Activated naive CD8-positive, alpha-beta T cell (primary cell): ENCODE data around the gene OR52K1.

Source experiments
- H3K27ac Mint-ChIP-seq: one replicate; pipeline ENCODE4 v1.8.0; 2021; ENCODE audit warnings: mixed read lengths
- H3K27me3 Mint-ChIP-seq: one replicate; pipeline ENCODE4 v1.8.0; 2021; ENCODE audit warnings: mixed read lengths
- H3K36me3 Mint-ChIP-seq: one replicate; pipeline ENCODE4 v1.8.0; 2021; ENCODE audit warnings: mixed read lengths
- H3K4me1 Mint-ChIP-seq: one replicate; pipeline ENCODE4 v1.8.0; 2021; ENCODE audit warnings: low read depth, mixed read lengths
- H3K4me3 Mint-ChIP-seq: one replicate; pipeline ENCODE4 v1.8.0; 2021; ENCODE audit warnings: mild to moderate bottlenecking, mixed read lengths
- H3K9me3 Mint-ChIP-seq: one replicate; pipeline ENCODE4 v1.8.0; 2021; ENCODE audit warnings: low read depth, mixed read lengths

The OR52K1 gene

GRCh38 chr11:4482445-4482844 is at the start of gene OR52K1:
Gene OR52K1, plus strand, starts transcription at chr11:4482646. Its CDS starts 6,255 bp downstream, at chr11:4488901.
- Mint-ChIP-seq H3K27ac (no peak within 1 kb of the TSS), H3K4me1 (peaks cover 6% of the 10 kb centered on the region), H3K9me3 (no peaks in the 10 kb centered on the region), H3K4me3 (no peak within 1 kb of the TSS), H3K36me3 (no peaks in the 10 kb centered on the region), H3K27me3 (peaks cover 3% of the 10 kb centered on the region)

DNA sequence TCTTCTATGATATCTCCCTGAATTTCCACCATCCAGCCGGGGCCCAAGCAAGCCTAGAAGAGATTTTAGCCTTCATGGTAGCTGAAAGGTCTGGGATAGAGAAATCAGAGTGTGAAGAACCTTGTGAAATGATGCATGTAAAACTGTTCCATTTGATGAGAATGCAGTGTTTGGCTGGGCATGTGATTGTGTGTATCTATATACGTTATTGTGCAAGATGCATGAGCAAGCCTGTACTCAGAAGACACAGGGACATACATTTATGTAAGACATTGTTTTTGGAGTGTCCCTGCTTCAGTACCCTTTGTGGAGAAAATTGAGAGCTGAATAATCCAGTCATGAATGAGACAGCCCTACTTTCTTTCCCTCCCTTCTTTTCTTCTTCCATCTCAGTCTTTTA is 48.6 kb upstream of the OR52K1 start:
- H3K27ac Mint-ChIP-seq = no peak overlapping the region

GRCh38 chr11:4436411-4436810 is 46.0 kb upstream of the OR52K1 start:
- Mint-ChIP-seq H3K9me3 (peaks cover 1% of the 10 kb centered on the region), H3K36me3 (peaks cover 3% of the 10 kb centered on the region), H3K27me3 (peaks cover 11% of the 10 kb centered on the region), H3K4me1 (no peaks in the 10 kb centered on the region), H3K4me3 (no peak overlapping the region), H3K27ac (no peak overlapping the region)

More for the DNA sequence above, 48.6 kb upstream of the OR52K1 start:
- no peaks in the 10 kb centered on the region for H3K9me3 Mint-ChIP-seq
- H3K36me3 Mint-ChIP-seq = peaks cover under 1% of the 10 kb centered on the region
- H3K4me3 Mint-ChIP-seq = no peak overlapping the region
- H3K27me3 Mint-ChIP-seq = peaks cover 10% of the 10 kb centered on the region
- no peaks in the 10 kb centered on the region for H3K4me1 Mint-ChIP-seq

DNA sequence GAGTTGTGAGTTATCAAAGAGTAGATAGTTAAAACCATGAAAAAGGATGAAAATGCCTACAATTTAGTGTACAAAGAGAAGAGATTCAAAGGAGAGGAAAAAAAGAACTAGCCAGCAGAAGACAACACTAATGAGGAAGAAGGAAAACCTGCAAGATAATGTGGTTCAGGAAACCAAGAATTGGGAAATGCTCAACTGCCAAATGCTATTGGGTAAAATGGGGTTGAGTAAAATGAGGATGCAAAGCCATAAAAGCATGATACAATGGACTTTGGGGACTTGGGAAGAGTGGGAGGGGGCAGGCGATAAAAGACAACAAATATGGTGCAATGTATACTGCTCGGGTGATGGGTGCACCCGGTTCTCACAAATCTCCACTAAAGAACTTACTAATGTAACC is 40.9 kb upstream of the OR52K1 start:
- Mint-ChIP-seq H3K36me3 (peaks cover 3% of the 10 kb centered on the region), H3K9me3 (peaks cover 3% of the 10 kb centered on the region), H3K4me3 (no peak overlapping the region), H3K4me1 (no peaks in the 10 kb centered on the region), H3K27me3 (peaks cover 9% of the 10 kb centered on the region), H3K27ac (no peak overlapping the region)

GRCh38 chr11:4443232-4443891 is 39.1 kb upstream of the OR52K1 start:
- no peaks in the 10 kb centered on the region for H3K4me1 Mint-ChIP-seq
- no peak overlapping the region for H3K27ac Mint-ChIP-seq
- H3K27me3 Mint-ChIP-seq = peaks cover 7% of the 10 kb centered on the region
- H3K4me3 Mint-ChIP-seq = no peak overlapping the region
- H3K36me3 Mint-ChIP-seq = peaks cover 3% of the 10 kb centered on the region
- H3K9me3 Mint-ChIP-seq = peaks cover 3% of the 10 kb centered on the region

DNA sequence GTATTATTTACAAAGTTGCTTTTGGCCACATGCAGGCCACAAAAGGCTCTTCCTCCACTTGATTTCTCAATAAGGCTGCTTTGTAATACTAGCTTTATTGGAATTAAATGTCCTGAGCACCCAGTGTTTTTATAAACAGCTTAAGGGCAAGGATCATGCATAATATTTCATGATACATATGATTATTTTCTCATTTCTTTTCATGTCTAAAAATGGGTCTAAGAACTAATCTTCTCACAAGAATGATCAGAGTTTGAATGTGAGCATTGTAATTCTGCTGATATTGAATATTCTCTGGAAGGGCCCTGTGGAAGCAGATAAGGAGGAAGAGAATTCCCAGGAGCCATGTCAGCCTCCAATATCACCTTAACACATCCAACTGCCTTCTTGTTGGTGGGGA is 33.5 kb upstream of the OR52K1 start, which contains the start of gene OR52K2:
TSS of gene OR52K2 (plus strand) at position 301 of the 400 bp plus-strand sequence. CDS start at position 346, 45 bp downstream.
- H3K9me3 Mint-ChIP-seq = no peaks in the 10 kb centered on the region
- no peaks in the 10 kb centered on the region for H3K4me1 Mint-ChIP-seq
- H3K27me3 Mint-ChIP-seq = peaks cover 4% of the 10 kb centered on the region
- H3K27ac Mint-ChIP-seq = no peak within 1 kb of the TSS
- H3K4me3 Mint-ChIP-seq = no peak within 1 kb of the TSS
- no peaks in the 10 kb centered on the region for H3K36me3 Mint-ChIP-seq

- H3K4me3 Mint-ChIP-seq = no peak overlapping the region
- no peak overlapping the region for H3K27ac Mint-ChIP-seq
- H3K9me3 Mint-ChIP-seq = peaks cover 4% of the 10 kb centered on the region
- peaks cover 7% of the 10 kb centered on the region for H3K27me3 Mint-ChIP-seq
- peaks cover 2% of the 10 kb centered on the region for H3K36me3 Mint-ChIP-seq
- no peaks in the 10 kb centered on the region for H3K4me1 Mint-ChIP-seq
These were observed 29.3 kb upstream of the OR52K1 start for GRCh38 chr11:4453118-4453517.

DNA sequence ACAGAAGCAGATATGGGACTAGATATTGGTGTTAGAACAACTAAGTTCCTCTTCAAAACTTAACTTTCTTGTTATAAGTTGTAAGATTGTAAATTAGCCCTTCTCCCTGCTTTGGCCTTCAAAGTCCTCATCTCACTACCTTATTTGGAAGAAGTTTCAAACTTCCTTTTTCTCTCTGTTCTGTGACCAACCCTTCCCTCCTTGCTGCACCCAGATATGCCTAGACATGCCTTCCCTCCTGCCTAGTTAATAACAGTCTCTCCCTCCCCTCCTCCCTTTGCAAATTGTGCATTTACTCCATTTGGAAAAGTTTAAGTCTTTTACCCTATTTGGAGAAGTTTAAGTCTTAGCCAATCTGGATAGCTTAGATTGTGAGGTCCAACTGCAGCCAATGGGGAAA is 28.4 kb upstream of the OR52K1 start:
- Mint-ChIP-seq H3K36me3 (peaks cover 2% of the 10 kb centered on the region), H3K9me3 (peaks cover 4% of the 10 kb centered on the region), H3K4me1 (no peaks in the 10 kb centered on the region), H3K4me3 (no peak overlapping the region), H3K27ac (no peak overlapping the region), H3K27me3 (peaks cover 7% of the 10 kb centered on the region)

DNA sequence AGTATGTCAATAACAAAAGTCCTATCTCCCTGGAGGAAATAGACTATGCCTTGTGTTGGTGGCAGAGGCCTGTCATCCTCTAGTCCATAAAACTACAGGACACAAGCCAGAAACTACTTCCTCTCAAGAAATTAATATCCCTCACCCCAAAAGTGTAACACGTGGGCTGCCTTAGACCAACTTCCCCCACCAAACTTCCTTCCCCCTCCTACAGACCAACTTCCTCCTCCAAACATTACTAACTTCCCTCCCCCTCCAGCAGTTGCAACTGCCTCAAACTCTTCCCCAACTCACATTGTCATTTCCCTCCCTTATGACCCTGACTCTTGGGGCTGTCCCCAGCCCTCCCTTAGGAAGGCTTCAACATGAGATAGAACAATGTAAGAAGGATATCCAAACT is 27.0 kb upstream of the OR52K1 start:
- Mint-ChIP-seq H3K27ac (no peak overlapping the region), H3K27me3 (peaks cover 7% of the 10 kb centered on the region), H3K36me3 (peaks cover 2% of the 10 kb centered on the region), H3K4me1 (no peaks in the 10 kb centered on the region), H3K9me3 (peaks cover 4% of the 10 kb centered on the region), H3K4me3 (no peak overlapping the region)

- peaks cover 6% of the 10 kb centered on the region for H3K9me3 Mint-ChIP-seq
- H3K27me3 Mint-ChIP-seq = peaks cover 5% of the 10 kb centered on the region
- no peaks in the 10 kb centered on the region for H3K4me1 Mint-ChIP-seq
- no peak overlapping the region for H3K27ac Mint-ChIP-seq
- no peak overlapping the region for H3K4me3 Mint-ChIP-seq
- H3K36me3 Mint-ChIP-seq = peaks cover 5% of the 10 kb centered on the region
These were observed 22.9 kb upstream of the OR52K1 start for GRCh38 chr11:4459500-4459899.

DNA sequence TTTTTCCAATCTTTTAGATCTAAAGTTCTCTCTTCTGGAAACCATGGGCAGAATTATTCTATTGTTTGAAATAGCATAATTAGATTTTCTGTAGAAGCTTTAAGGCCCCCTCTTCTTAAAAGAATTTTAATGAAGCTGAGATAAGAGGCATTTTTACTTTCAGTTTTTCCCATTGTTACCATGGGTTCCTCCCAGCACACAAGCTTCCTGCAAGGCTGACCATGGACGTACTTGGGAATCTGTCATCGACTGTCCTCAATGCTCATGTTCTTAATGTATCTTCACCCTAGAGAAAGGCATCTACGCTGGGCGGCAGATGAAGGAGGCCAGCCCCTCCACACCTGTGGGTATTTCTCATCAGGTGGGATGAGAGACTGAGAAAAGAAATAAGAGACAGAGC is 22.3 kb upstream of the OR52K1 start:
- Mint-ChIP-seq H3K27ac (no peak overlapping the region), H3K4me3 (no peak overlapping the region), H3K4me1 (no peaks in the 10 kb centered on the region), H3K9me3 (peaks cover 11% of the 10 kb centered on the region), H3K27me3 (peaks cover 7% of the 10 kb centered on the region), H3K36me3 (peaks cover 5% of the 10 kb centered on the region)

DNA sequence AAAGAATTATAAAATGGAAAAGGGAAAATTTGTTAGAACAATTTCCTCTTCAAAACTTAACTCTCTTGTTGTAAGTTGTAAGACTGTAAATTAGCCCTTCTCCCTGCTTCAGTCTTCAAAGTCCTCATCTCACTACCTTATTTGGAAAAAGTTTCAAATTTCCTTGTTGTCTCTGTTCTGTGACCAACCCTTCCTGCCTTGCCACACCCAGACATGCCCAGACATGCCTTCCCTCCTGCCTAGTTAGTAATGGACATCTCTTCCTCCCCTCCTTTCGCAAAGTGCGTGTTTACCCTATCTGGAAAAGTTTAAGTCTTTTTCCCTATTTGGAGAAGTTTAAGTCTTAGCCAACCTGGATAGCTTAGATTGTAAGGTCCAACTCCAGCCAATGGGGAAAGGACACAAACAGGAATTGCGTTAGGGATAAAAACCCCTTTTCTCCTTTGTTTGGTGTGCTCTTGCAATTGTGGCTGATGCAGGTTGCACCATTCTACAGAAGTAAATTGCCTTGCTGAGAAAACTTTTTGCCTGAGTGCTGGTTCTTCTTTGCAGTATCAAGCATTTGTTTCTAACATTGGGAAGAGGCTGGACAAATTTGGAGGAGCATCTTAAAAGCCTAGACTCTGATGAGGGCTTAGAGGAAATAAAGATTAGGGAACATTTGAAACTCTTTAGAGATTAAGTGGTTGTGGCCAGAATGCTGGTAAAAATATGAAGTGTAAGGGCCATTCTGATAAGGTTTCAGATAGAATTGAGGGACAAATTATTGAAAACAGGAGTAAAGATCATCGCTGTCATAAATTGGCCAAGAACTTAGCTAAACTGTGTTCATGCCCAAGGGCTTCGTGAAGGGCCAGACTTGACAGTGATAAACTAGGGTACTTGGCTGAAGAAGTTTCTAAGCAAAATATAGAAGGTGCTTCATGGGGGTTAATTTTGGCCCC is 18.0 kb upstream of the OR52K1 start:
- Mint-ChIP-seq H3K27me3 (peaks cover 4% of the 10 kb centered on the region), H3K4me3 (no peak overlapping the region), H3K4me1 (no peaks in the 10 kb centered on the region), H3K27ac (no peak overlapping the region), H3K36me3 (peaks cover 3% of the 10 kb centered on the region), H3K9me3 (peaks cover 8% of the 10 kb centered on the region)

DNA sequence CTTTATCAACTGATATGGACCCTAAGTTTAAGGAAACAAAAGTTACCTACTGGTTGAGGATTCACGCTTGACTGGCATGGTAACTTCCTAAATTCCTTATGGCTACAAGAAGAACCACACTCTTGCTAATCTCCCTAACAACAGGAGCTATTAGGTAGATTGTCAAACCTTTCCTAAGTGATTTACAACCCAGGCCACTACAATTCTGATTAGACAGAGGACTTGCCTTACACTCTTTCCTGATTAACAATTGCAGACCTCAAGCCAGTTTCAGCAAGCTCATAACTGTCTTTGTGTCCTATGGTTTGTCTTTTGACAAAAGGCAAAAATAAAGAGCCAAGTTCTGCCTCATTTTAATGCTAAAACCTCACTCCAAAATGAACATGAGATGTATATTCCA is 17.0 kb upstream of the OR52K1 start:
- H3K4me1 Mint-ChIP-seq = no peaks in the 10 kb centered on the region
- no peak overlapping the region for H3K27ac Mint-ChIP-seq
- H3K27me3 Mint-ChIP-seq = peaks cover 6% of the 10 kb centered on the region
- no peak overlapping the region for H3K4me3 Mint-ChIP-seq
- H3K36me3 Mint-ChIP-seq = peaks cover 3% of the 10 kb centered on the region
- H3K9me3 Mint-ChIP-seq = peaks cover 8% of the 10 kb centered on the region

DNA sequence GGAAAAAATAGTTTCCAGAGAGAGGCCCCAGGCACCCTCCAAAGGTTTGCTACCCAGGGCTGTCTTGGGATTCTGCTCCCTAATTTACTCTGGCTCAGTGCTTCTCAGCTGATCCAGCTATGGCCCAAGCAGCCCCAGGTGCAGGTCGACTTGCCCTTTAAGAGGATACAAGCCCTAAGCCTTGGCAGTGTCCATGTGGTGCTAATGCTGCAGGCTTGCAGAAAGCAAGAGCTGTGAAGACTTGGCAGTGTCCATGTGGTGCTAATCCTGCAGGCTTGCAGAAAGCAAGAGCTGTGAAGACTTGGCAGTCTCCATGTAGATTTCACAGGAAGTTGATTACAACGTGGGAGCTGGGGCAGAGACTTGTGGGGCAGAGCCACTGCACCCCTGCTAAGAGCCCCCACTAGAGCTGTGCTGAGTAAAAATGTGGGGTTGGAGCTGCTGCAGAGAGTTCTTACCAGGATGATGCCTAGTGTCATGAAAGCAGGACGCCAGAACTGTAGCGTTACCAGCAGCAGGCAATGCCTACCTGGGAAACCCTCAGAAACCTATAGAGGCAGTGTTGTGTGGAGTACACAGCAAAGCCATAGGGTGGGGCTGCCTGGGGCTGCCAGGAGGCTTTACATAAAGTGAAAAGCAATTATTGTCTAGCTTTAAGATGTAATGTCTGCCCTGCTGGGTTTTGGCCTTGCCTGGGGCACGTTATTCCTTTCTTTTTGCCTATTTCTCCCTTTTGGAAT is 16.1 kb upstream of the OR52K1 start:
- Mint-ChIP-seq H3K4me3 (no peak overlapping the region), H3K27me3 (peaks cover 6% of the 10 kb centered on the region), H3K4me1 (no peaks in the 10 kb centered on the region), H3K27ac (no peak overlapping the region), H3K9me3 (peaks cover 8% of the 10 kb centered on the region), H3K36me3 (peaks cover 3% of the 10 kb centered on the region)
